Prostate gland (tissue), 2 donors: Measurements from ENCODE around the gene KRTAP4-6. TPM values are rescaled to one million over a fixed set of nuclear protein-coding genes. Genes with fewer than 3 reads are reported as not detected.
"Not testable (repeated sequence)": the region's sequence is repeated elsewhere in the genome, so short reads cannot be mapped to it uniquely, and the experiment has no call there.

Source experiments
- DNase-seq: peaks from one replicate; pipeline ENCODE4 v3.0.0-alpha.2; 2019; ENCODE audit warnings: low spot score
- H3K27ac ChIP-seq, 2 donors: fragments of 200-600 bp; sonication (generic); 2 replicates each; pipeline ENCODE4 v1.5.1; 2017 to 2019
- H3K27me3 ChIP-seq: fragments of 200-600 bp; sonication (generic); replicated peaks from 2 replicates; pipeline ENCODE4 v1.5.1; 2019; ENCODE audit not compliant: insufficient read depth
- H3K36me3 ChIP-seq, 2 donors: fragments of 200-600 bp; sonication (generic); 1 replicate in 1 of 2; 2 replicates in 1 of 2; pipeline versions ENCODE4 v1.5.1 to v1.8.1; 2017 to 2019
- H3K4me1 ChIP-seq: fragments of 200-600 bp; sonication (generic); replicated peaks from 2 replicates; pipeline ENCODE4 v1.5.1; 2019
- H3K4me3 ChIP-seq, 2 donors: fragments of 200-600 bp; sonication (generic); 2 replicates each; pipeline ENCODE4 v1.5.1; 2017 to 2019
- H3K9me3 ChIP-seq: fragments of 200-600 bp; sonication (generic); 2 replicates; pipeline ENCODE4 v1.5.1; 2017
- CTCF ChIP-seq, 4 experiments: fragments of 200-600 bp in 2 of 4; fragments of 450-650 bp in 2 of 4; sonication (generic) in 2 of 4; IDR thresholded peaks; 1 replicate in 3 of 4; 2 replicates in 1 of 4; pipeline ENCODE4 v1.5.1; 2016 to 2019; ENCODE audit warnings: antibody characterized with exemption in 4 of 4, mild to moderate bottlenecking in 2 of 4, moderate library complexity in 2 of 4
- POLR2A ChIP-seq: fragments of 450-650 bp; IDR thresholded peaks from one replicate; pipeline ENCODE4 v1.6.1; 2016; ENCODE audit warnings: antibody characterized with exemption, mild to moderate bottlenecking
- POLR2AphosphoS5 ChIP-seq: sonication (generic); formaldehyde crosslinking; IDR thresholded peaks from one replicate; pipeline ENCODE4 v1.6.1; 2017; ENCODE audit warnings: antibody characterized with exemption
- WGBS: methylation state at CpG from one replicate; pipeline ENCODE4 v1.1.5; 2018; 5-methylcytosine and 5-hydroxymethylcytosine counted together
- intact Hi-C: fragments of 100-400 bp; cut with DNase I; formaldehyde crosslinking; loops from one replicate; pipeline ENCODE4 v1.14.2; 2022
- total RNA-seq, 2 donors: library from RNA; depleted of rRNA; stranded (reverse); fragments of >200 nt; gene quantifications; one replicate each; pipeline ENCODE4 v1.1.0, GENCODE V29; 2016

Gene KRTAP4-6
- total RNA-seq, 2 donors from 2014 or later: not detected

- DNase-seq: no peak
Observed at GRCh38 chr17:41153856-41154255, 13.5 kb upstream of the KRTAP4-6 start.

GRCh38 chr17:41151525-41151924, 11.2 kb upstream of the KRTAP4-6 start:
- peaks cover 3% of the 10 kb centered on the region for H3K27me3 ChIP-seq
- no peak for DNase-seq
- H3K9me3 ChIP-seq: no peaks in the 10 kb centered on the region
- H3K36me3 ChIP-seq: no peaks in the 10 kb centered on the region
- H3K27ac ChIP-seq: no peak overlapping the region
- WGBS: 86% methylated on average over 2 of the region's 2 CpGs
- no peaks in the 10 kb centered on the region for H3K4me1 ChIP-seq
- H3K4me3 ChIP-seq: no peak overlapping the region
- TF ChIP-seq POLR2A (no peak), CTCF (IDR thresholded peaks at IDR 0.05) (no peak), POLR2AphosphoS5 (no peak)
- intact Hi-C loops: no loop called here

More at GRCh38 chr17:41153856-41154255, 13.5 kb upstream of the KRTAP4-6 start:
- Histone ChIP-seq H3K27me3 (peaks cover 3% of the 10 kb centered on the region), H3K36me3 (no peaks in the 10 kb centered on the region), H3K27ac (no peak overlapping the region), H3K4me3 (no peak overlapping the region), H3K4me1 (no peaks in the 10 kb centered on the region), H3K9me3 (no peaks in the 10 kb centered on the region)
- 21% methylated on average over 2 of the region's 2 CpGs for WGBS
- intact Hi-C loops: no loop called here
- TF ChIP-seq CTCF (IDR thresholded peaks at IDR 0.05) (no peak), POLR2AphosphoS5 (no peak), POLR2A (no peak)

- no peaks in the 10 kb centered on the region for H3K4me1 ChIP-seq
- 87% methylated on average over 4 of the region's 4 CpGs for WGBS
- H3K27ac ChIP-seq: no peak overlapping the region
- TF ChIP-seq CTCF (IDR thresholded peaks at IDR 0.05) (no peak), POLR2A (no peak), POLR2AphosphoS5 (no peak)
- no peaks in the 10 kb centered on the region for H3K36me3 ChIP-seq
- no peaks in the 10 kb centered on the region for H3K27me3 ChIP-seq
- H3K4me3 ChIP-seq: no peak overlapping the region
- H3K9me3 ChIP-seq: no peaks in the 10 kb centered on the region
- DNase-seq: no peak
- intact Hi-C loops: no loop called here
Observed at GRCh38 chr17:41150026-41150425, 9.7 kb upstream of the KRTAP4-6 start.

- 50% methylated on average over 2 of the region's 2 CpGs for WGBS
- TF ChIP-seq POLR2A (no peak), CTCF (IDR thresholded peaks at IDR 0.05) (no peak), POLR2AphosphoS5 (no peak)
- no peak within 1 kb of the TSS for H3K4me3 ChIP-seq
- H3K4me1 ChIP-seq: no peaks in the 10 kb centered on the region
- intact Hi-C loops: no loop called here
- H3K36me3 ChIP-seq: no peaks in the 10 kb centered on the region
- H3K27me3 ChIP-seq: no peaks in the 10 kb centered on the region
- no peak within 1 kb of the TSS for H3K27ac ChIP-seq
- no peaks in the 10 kb centered on the region for H3K9me3 ChIP-seq
- DNase-seq: no peak
Observed at GRCh38 chr17:41149652-41149985, 9.3 kb upstream of the KRTAP4-6 start, which contains the start of gene KRTAP4-5. Gene KRTAP4-5, minus strand, starts transcription at chr17:41149825. Its CDS starts 58 bp downstream, at chr17:41149767.

- H3K27ac ChIP-seq, intact Hi-C loops, H3K9me3 ChIP-seq, DNase-seq, H3K4me3 ChIP-seq, H3K4me1 ChIP-seq, H3K36me3 ChIP-seq, H3K27me3 ChIP-seq: not testable (repeated sequence)
- WGBS: 85% methylated on average over 10 of the region's 10 CpGs
Observed at GRCh38 chr17:41148971-41149651, 8.8 kb upstream of the KRTAP4-6 start.
